ENCODE measurements around the gene PBRM1.

DNA sequence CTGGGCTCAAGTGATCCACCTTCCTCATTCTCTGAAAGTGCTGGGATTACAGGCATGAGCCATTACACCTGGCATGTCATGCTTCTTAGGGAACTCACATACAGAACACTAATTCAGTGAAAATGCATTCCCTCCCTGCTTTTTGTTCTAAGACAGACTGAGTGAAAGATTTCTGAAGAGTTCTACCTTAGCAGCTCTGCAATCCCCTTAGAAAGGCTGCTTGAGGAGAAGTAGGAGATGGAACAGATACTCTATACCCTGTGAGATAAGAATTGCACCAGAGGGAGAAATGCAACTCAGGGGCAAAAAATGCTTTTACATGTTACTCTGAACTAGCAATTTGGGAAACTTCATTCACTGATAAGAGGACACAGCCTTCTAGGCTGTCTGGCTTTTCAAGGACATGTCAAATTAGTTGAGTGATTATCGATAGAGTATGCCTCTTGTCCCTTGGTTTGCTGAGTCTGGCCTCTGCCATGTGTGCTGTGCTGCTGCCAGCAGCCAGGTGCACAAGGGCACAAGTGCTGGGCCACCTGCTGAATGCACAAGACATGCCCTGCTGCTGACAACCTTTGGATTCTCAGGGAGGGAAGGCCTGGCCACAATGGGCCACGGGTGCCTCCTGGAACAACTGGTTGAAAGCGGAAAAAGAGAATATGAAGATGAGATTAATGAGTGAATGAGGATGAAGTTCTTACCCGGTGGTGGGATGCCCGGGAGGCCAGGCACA, 131.5 kb downstream of the PBRM1 start:
- TF ChIP-seq, protein P1, sequence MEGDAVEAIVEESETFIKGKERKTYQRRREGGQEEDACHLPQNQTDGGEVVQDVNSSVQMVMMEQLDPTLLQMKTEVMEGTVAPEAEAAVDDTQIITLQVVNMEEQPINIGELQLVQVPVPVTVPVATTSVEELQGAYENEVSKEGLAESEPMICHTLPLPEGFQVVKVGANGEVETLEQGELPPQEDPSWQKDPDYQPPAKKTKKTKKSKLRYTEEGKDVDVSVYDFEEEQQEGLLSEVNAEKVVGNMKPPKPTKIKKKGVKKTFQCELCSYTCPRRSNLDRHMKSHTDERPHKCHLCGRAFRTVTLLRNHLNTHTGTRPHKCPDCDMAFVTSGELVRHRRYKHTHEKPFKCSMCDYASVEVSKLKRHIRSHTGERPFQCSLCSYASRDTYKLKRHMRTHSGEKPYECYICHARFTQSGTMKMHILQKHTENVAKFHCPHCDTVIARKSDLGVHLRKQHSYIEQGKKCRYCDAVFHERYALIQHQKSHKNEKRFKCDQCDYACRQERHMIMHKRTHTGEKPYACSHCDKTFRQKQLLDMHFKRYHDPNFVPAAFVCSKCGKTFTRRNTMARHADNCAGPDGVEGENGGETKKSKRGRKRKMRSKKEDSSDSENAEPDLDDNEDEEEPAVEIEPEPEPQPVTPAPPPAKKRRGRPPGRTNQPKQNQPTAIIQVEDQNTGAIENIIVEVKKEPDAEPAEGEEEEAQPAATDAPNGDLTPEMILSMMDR (IDR thresholded peaks at IDR 0.05): no peak
- TF ChIP-seq POLR2A (IDR thresholded peaks at IDR 0.05): no peak
